ENCODE results near the gene GRID2.
"Not testable (repeated sequence)": the region's sequence is repeated elsewhere in the genome, so short reads cannot be mapped to it uniquely, and the experiment has no call there.

GRID2 gene

DNA sequence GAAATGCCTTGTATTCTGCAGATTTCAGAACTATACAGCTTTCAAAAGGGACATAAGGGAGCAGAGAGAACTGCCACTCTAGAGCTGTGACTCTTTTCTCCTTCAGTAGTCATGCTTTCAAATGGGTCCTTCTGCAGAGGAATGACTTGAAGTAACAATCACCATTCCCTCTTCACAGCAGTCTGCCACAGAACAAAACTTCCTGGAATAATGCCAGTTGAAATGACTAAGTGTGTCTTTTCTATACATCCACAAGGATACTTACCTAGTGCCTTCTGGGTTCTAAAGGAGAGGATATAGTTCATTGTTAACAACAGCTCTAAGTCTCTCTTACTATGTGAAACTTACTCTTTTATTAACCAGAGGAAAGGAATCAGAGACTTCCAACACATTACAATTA lies 1009.4 kb downstream of the GRID2 start:
- no peak overlapping the region for H3K27ac Mint-ChIP-seq
- no peaks in the 10 kb centered on the region for H3K36me3 Mint-ChIP-seq
- H3K4me1 Mint-ChIP-seq = no peaks in the 10 kb centered on the region
- DNase-seq = no peak
- no peak overlapping the region for H3K4me3 Mint-ChIP-seq
- no peaks in the 10 kb centered on the region for H3K27me3 Mint-ChIP-seq
- CTCF ChIA-PET = no interaction called here
- no peaks in the 10 kb centered on the region for H3K9me3 Mint-ChIP-seq

DNA sequence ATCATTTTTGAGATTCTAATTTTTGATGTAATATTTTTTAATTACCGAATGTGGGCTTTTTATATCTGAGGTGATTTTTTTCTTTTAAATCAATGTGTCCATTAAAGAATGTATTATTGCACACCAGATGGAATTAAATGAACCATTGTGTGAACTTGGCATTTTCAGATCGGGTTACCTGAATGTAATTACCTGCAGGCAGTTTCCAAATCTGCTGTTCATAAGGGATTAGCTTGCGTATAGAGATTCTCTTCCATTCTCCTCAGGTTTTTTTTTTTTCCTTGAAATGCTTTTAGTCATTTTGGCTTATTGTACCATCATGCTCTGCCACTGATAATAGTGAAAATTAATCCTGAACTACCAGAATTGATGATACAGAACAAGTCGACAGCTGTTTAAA lies 1013.3 kb downstream of the GRID2 start:
- H3K9me3 Mint-ChIP-seq = no peaks in the 10 kb centered on the region
- CTCF ChIA-PET = no interaction called here
- DNase-seq = no peak
- H3K27ac Mint-ChIP-seq = no peak overlapping the region
- no peak overlapping the region for H3K4me3 Mint-ChIP-seq
- H3K36me3 Mint-ChIP-seq = no peaks in the 10 kb centered on the region
- H3K4me1 Mint-ChIP-seq = no peaks in the 10 kb centered on the region
- H3K27me3 Mint-ChIP-seq = no peaks in the 10 kb centered on the region

DNA sequence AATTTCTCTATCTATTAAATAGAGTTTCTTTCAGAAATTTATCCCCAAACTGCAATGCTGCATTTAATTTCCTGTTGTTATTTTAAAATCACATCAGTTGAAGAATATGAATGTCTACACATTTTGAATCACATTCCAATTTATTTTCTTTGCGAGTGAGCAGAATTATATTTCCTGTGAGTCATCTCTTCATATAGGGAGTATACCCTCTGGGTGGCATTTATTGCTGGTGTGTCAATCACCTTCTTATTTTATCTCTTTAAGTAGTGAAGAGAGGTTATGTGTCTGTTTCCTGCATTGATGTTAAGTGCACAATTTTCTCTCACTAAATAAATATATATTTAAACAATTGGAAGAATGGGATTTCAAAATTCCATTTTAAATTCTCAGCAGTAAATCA lies 1013.8 kb downstream of the GRID2 start:
- no peak overlapping the region for H3K4me3 Mint-ChIP-seq
- H3K9me3 Mint-ChIP-seq = peaks cover 2% of the 10 kb centered on the region
- H3K27ac Mint-ChIP-seq = no peak overlapping the region
- no peak for DNase-seq
- CTCF ChIA-PET = no interaction called here
- H3K27me3 Mint-ChIP-seq = no peaks in the 10 kb centered on the region
- H3K4me1 Mint-ChIP-seq = no peaks in the 10 kb centered on the region
- H3K36me3 Mint-ChIP-seq = no peaks in the 10 kb centered on the region

DNA sequence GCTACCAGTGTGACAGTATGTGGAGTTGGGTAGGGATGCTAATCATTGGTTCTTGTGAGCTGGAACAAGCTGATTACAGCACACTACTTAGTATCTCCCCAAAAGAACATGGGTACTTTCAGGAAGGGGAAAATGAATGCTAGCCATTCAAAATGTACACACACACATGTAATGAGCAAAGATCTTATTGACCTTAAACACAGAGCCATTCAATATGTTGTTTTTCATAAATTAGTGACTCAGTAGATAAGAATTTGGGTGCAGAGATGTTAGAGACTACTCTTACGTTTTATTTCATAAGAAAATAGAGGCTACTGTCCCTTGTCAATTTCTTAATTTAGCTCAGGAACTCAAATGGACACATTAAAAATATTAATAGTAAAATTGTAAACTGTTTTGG lies 1015.3 kb downstream of the GRID2 start:
- Mint-ChIP-seq H3K9me3 (peaks cover 8% of the 10 kb centered on the region), H3K27ac (no peak overlapping the region), H3K27me3 (no peaks in the 10 kb centered on the region), H3K4me1 (no peaks in the 10 kb centered on the region), H3K4me3 (no peak overlapping the region), H3K36me3 (no peaks in the 10 kb centered on the region)
- CTCF ChIA-PET = no interaction called here
- DNase-seq = no peak

DNA sequence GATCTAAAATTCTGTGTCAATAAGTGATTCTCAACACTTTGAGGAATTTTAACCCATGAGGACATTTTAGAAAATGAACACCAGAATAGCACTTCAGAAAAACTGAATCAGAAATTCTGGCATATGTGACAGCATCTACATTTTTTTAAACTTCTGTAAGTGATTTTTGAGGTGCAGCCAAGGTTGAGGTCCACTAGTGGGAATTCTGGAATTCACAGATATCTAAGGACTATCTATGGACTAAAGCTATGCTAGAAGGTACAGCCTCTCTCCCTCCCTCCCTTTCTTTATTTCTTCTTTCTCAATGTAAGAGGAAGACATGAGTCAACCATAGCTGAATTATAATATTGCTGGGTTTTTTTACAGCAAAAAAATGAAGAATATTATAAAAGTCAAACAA lies 1016.6 kb downstream of the GRID2 start:
- H3K36me3 Mint-ChIP-seq = no peaks in the 10 kb centered on the region
- H3K4me1 Mint-ChIP-seq = no peaks in the 10 kb centered on the region
- H3K27ac Mint-ChIP-seq = no peak overlapping the region
- CTCF ChIA-PET = no interaction called here
- DNase-seq = no peak
- H3K4me3 Mint-ChIP-seq = no peak overlapping the region
- peaks cover 12% of the 10 kb centered on the region for H3K9me3 Mint-ChIP-seq
- no peaks in the 10 kb centered on the region for H3K27me3 Mint-ChIP-seq

DNA sequence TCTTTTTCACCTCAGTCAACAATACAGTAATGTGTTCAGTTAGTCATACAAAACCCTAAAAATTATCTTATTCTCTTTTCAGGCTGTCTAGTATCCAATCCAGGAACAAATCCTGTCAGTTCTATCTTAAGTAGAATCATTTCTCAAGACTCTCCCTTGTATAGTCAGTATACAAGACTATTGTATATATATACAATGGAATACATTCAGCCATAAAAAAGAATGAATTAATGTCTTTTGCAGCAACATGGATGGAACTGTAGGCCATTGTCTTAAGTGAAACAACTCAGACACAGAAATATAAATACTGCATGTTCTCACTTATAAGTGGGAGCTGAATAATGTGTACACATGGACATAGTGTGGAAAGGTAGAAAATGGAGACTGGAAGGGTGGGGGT lies 1023.6 kb downstream of the GRID2 start:
- Mint-ChIP-seq H3K27me3 (no peaks in the 10 kb centered on the region), H3K36me3 (no peaks in the 10 kb centered on the region)
- CTCF ChIA-PET = no interaction called here

DNA sequence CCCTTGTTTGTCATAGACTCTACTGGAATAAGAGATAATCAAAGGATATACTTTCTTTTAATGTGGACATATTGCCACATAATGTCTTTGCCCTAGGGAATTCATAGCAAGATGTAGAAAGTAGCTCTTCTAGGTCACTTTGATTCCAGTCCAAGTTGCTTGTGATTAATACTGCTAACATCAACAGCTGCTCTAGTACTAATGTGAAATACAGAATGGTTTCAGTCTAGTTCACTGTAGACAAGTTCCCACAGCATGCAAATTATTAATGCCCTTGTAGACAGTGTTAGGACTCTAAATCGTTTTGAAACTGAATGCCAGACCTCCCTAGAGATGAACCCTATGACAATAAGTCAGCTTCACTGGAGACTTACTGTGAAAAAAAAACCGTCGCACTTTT lies 1030.2 kb downstream of the GRID2 start:
- Mint-ChIP-seq H3K4me3 (no peak overlapping the region), H3K27me3 (no peaks in the 10 kb centered on the region), H3K4me1 (no peaks in the 10 kb centered on the region), H3K9me3 (no peaks in the 10 kb centered on the region), H3K27ac (no peak overlapping the region), H3K36me3 (no peaks in the 10 kb centered on the region)
- CTCF ChIA-PET = no interaction called here
- DNase-seq = no peak

More for the DNA sequence above, 1023.6 kb downstream of the GRID2 start:
- H3K4me1 Mint-ChIP-seq = no peaks in the 10 kb centered on the region
- H3K27ac Mint-ChIP-seq = no peak overlapping the region
- no peak for DNase-seq
- peaks cover 12% of the 10 kb centered on the region for H3K9me3 Mint-ChIP-seq
- no peak overlapping the region for H3K4me3 Mint-ChIP-seq

DNA sequence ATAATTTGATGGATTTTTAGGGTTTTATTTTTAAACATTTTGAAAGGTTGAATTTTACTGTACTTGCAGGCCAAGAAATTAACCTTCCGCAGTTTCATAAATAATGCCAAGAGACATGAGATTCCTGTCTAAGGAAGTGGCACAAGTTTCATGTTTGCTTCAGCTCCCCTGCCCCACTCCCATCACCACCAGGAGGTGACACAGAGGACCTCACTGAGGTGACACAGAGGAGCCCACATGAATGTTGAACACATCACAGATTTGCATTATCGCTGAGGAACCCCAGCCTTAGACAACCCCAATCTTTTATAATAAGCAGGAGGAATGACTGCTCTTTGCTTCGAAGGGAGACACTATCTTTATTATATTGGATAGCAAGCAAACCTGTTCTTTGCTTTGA lies 1033.4 kb downstream of the GRID2 start:
- Mint-ChIP-seq H3K4me3 (no peak overlapping the region), H3K36me3 (no peaks in the 10 kb centered on the region), H3K9me3 (no peaks in the 10 kb centered on the region), H3K27ac (no peak overlapping the region), H3K4me1 (no peaks in the 10 kb centered on the region), H3K27me3 (no peaks in the 10 kb centered on the region)
- no peak for DNase-seq
- CTCF ChIA-PET = no interaction called here

DNA sequence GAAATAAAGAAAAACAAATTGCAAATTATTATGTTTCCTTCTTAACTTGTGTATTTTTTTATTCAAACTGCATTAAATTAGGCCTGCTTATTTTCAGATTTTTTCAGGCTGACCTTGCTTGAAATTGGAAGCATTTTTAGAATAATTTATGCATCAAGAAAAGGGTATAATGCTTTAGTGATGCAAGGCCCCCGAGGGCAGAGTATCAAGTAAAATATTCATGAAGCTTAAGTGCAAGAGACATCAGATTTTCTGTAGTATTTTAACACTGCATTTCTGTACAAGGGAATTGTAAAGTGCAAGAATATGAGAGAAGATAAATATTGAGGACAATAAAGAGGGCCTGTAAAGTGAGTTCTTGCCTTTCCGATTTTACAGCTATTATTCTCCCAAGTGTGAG lies 1039.0 kb downstream of the GRID2 start:
- H3K27ac Mint-ChIP-seq = no peak overlapping the region
- H3K4me3 Mint-ChIP-seq = no peak overlapping the region
- no peaks in the 10 kb centered on the region for H3K27me3 Mint-ChIP-seq
- CTCF ChIA-PET = no interaction called here
- H3K9me3 Mint-ChIP-seq = no peaks in the 10 kb centered on the region
- no peaks in the 10 kb centered on the region for H3K36me3 Mint-ChIP-seq
- no peak for DNase-seq
- no peaks in the 10 kb centered on the region for H3K4me1 Mint-ChIP-seq

DNA sequence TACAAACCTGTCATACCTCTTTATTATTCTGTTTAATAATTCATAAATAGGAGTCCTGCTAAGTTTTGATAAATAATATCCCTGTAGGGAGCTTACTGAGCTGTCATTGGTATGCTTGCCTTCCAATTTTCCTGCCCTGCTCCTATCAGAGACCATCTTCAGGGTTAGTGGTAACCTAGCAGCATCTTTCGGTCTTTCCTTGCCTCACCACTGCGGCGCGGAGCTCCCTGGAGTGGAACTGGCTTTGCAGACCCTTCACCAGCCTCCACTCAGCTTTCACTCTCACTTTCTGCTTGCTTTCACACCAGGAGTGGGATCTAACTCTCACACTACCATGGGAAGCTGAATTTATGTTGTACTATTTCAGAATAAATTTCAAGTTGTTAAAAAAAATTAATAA lies 1043.1 kb downstream of the GRID2 start:
- Mint-ChIP-seq H3K9me3 (no peaks in the 10 kb centered on the region), H3K4me3 (no peak overlapping the region), H3K27me3 (no peaks in the 10 kb centered on the region), H3K36me3 (no peaks in the 10 kb centered on the region), H3K4me1 (no peaks in the 10 kb centered on the region), H3K27ac (no peak overlapping the region)
- CTCF ChIA-PET = interaction anchor here (0.5 kb wide), 1 partner anchor 96 kb away, joined by 3 read pairs; no protein-coding TSS in a partner anchor
- no peak for DNase-seq

DNA sequence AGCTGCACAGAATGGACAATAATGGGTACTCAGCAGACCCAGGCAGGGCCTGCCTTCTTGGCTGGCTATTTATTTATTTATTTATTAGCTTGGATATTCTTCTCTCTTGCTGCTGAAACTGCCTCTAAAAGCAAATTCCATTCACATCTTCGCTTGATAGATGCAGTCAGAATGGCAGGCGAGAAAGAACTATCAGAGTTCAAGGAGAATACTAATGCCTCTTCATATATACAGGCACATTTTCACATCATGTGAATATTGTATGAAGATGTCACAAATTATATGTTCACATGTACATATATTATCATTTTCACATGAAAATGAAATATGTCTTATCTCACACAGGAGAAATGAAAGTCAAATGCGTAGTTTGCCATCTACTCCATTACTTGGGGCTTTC lies 1045.1 kb downstream of the GRID2 start:
- Mint-ChIP-seq H3K27me3 (no peaks in the 10 kb centered on the region), H3K36me3 (no peaks in the 10 kb centered on the region), H3K9me3 (no peaks in the 10 kb centered on the region), H3K4me3 (no peak overlapping the region), H3K4me1 (no peaks in the 10 kb centered on the region), H3K27ac (no peak overlapping the region)
- CTCF ChIA-PET = no interaction called here
- DNase-seq = no peak

DNA sequence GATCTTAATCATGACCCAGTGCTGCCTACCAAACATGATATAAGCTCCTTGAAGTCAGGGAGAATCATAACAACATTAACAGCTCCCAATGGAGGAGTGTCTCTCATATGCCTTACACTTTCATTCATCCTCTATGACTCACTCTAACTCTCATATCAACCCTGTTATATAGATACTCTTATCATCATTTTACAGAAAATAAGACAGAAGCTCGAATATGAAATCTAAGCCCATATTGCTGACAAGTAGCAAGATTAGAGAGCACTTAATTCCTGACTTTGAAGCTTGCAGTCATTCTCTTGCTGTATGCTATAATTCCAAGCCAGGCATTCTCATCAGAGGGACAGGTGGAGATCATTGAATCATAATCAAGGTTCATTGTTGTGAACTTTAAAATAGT lies 1048.1 kb downstream of the GRID2 start:
- Mint-ChIP-seq H3K4me3 (no peak overlapping the region), H3K27ac (no peak overlapping the region), H3K4me1 (no peaks in the 10 kb centered on the region), H3K27me3 (no peaks in the 10 kb centered on the region), H3K9me3 (no peaks in the 10 kb centered on the region), H3K36me3 (no peaks in the 10 kb centered on the region)
- CTCF ChIA-PET = no interaction called here
- DNase-seq = no peak

DNA sequence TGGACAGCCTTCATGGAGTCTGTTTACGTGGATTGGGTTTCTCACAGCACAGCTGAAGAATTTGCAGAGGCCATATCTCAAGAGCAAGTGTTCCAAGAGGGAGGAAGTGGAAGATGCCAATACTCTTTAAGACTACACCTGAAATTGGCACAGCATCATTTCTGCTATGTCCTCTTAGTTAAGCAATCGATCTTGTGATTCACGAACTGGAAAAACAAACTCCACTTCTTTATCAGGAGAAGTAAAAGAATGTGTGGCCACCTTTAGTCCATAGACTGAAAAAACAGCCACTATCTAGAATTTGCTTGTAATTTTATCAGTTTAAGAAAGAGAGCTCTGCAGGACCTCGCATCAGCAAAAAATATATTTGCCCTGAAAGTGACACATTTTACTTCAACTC lies 1051.6 kb downstream of the GRID2 start:
- no peaks in the 10 kb centered on the region for H3K4me1 Mint-ChIP-seq
- no peak overlapping the region for H3K27ac Mint-ChIP-seq
- no peak for DNase-seq
- CTCF ChIA-PET = no interaction called here
- H3K9me3 Mint-ChIP-seq = no peaks in the 10 kb centered on the region
- H3K4me3 Mint-ChIP-seq = no peak overlapping the region
- H3K36me3 Mint-ChIP-seq = no peaks in the 10 kb centered on the region
- H3K27me3 Mint-ChIP-seq = no peaks in the 10 kb centered on the region

DNA sequence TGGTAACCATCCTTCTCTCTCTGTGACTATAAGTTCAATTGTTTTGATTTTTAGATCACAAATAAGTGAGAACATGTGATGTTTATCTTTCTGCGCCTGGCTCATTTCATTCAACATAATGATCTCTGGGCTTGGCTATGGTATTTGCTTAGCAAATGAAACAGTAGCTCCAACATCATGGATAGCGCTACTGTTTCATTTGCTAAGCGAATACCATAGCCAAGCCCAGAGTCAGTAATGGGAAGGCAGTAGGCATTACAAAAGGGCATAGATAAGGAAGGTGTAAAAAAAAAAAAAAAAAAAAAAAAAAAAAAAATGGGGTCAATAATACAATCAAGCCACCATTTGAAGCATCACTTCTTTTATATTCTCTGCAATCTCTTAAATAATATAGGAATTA lies 1055.8 kb downstream of the GRID2 start:
- no peaks in the 10 kb centered on the region for H3K36me3 Mint-ChIP-seq

DNA sequence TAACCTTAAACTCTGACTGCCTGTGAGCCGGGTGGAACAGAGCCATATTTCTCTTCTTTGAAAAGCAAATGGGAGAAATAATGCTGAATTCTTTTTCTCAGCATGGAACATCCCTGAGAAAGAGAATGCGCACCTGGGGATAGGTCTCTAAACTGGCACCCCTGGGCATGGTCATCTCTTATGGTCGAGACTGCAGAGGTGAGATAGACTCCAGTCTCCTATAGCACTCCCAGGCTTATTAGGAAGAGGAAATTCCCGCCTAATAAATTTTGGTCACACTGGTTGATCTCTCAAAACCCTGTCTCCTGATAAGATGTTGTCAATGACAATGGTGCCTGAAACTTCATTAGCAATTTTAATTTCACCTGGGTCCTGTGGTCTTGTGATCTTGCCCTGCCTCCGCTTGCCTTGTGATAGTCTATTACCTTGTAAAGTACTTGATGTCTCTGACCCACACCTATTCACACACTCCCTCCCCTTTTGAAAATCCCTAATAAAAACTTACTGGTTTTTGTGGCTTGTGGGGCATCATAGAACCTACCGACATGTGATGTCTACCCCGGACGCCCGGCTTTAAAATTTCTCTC lies 1062.5 kb downstream of the GRID2 start:
- H3K4me1 Mint-ChIP-seq, H3K27ac Mint-ChIP-seq, H3K36me3 Mint-ChIP-seq, H3K27me3 Mint-ChIP-seq, H3K9me3 Mint-ChIP-seq, CTCF ChIA-PET, H3K4me3 Mint-ChIP-seq, DNase-seq: not testable (repeated sequence)

More for the DNA sequence above, 1055.8 kb downstream of the GRID2 start:
- H3K9me3 Mint-ChIP-seq = no peaks in the 10 kb centered on the region
- no peak for DNase-seq
- H3K27ac Mint-ChIP-seq = no peak overlapping the region
- CTCF ChIA-PET = no interaction called here
- H3K27me3 Mint-ChIP-seq = no peaks in the 10 kb centered on the region
- H3K4me1 Mint-ChIP-seq = no peaks in the 10 kb centered on the region
- no peak overlapping the region for H3K4me3 Mint-ChIP-seq

DNA sequence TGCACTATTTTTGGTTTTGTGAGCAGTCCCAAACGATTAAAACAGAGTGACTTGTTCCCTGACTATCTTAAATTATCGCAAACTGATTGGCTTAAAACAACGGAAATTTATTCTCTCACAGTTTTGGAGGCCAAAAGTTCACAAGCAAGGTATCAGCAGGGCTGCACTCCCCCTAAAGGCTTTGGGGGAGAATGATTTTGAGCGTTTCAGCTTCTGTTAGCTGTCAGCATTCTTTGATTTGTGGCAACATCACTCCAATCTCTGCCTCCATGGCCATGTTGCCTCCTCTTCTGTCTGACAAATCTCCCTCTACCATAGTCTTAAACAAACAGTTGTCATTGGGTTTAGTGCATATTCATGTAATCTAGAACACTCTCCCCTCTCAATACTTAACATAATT lies 1065.2 kb downstream of the GRID2 start:
- Mint-ChIP-seq H3K4me1 (no peaks in the 10 kb centered on the region), H3K27ac (no peak overlapping the region), H3K4me3 (no peak overlapping the region), H3K9me3 (no peaks in the 10 kb centered on the region), H3K27me3 (no peaks in the 10 kb centered on the region), H3K36me3 (no peaks in the 10 kb centered on the region)
- no peak for DNase-seq
- CTCF ChIA-PET = no interaction called here
